BE2C (cell line): ENCODE measurements around the gene RGL4.

Experiments used
- DNase-seq: peaks from one replicate; pipeline ENCODE4 v3.0.0-alpha.2; 2020
- H3K27me3 ChIP-seq: fragments of 250-450 bp; sonication (Bioruptor Pico); 2 replicates; pipeline ENCODE4 v1.5.1; 2020; ENCODE audit warnings: mild to moderate bottlenecking
- H3K36me3 ChIP-seq: fragments of 250-450 bp; sonication (Bioruptor Pico); 2 replicates; pipeline ENCODE4 v1.5.1; 2020; ENCODE audit warnings: mild to moderate bottlenecking
- H3K4me1 ChIP-seq: fragments of 250-450 bp; sonication (Bioruptor Pico); 2 replicates; pipeline ENCODE4 v1.5.1; 2020
- H3K4me3 ChIP-seq: 2 replicates; pipeline ENCODE4 v1.5.1; 2011; ENCODE audit warnings: low read depth, low read length
- H3K9me3 ChIP-seq: fragments of 250-450 bp; sonication (Bioruptor Pico); 2 replicates; pipeline ENCODE4 v1.5.1; 2020
- TF ChIP-seq, protein P1 (sequence below): IDR thresholded peaks from 2 replicates; pipeline ENCODE4 v1.5.1; 2012; ENCODE audit warnings: mild to moderate bottlenecking, low read depth, low read length

Gene RGL4

DNA sequence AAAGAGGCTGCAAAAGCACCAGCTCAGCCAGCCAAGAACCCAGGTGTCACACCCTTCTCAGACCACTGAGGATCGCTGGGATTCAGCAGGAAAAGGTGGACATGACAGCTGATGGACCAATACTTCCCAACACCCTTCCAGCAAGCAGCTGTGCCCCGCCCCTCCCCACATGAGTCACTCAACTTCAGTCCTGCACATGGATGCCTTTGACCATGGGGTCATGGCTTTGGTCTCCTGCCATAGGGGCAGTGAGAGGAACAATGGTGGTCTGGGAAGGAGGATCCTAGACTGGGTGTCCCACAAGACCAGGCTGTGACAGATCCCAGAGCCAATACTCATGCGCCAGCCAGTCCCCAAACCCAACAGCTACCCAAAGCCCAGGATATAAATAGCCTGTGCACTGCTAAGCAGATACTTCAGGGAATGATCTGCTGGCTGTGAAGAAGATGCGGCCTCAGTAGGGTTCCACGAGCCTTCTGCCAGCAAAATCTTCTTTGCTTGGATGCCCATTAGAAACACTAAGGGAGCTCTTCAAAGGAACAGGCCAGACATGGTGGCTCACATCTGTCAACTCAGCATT lies 5.5 kb upstream of the RGL4 start:
- no peaks in the 10 kb centered on the region for H3K9me3 ChIP-seq
- peaks cover 9% of the 10 kb centered on the region; the same call in 1 of the 2 replicates for H3K36me3 ChIP-seq
- TF ChIP-seq, protein P1, sequence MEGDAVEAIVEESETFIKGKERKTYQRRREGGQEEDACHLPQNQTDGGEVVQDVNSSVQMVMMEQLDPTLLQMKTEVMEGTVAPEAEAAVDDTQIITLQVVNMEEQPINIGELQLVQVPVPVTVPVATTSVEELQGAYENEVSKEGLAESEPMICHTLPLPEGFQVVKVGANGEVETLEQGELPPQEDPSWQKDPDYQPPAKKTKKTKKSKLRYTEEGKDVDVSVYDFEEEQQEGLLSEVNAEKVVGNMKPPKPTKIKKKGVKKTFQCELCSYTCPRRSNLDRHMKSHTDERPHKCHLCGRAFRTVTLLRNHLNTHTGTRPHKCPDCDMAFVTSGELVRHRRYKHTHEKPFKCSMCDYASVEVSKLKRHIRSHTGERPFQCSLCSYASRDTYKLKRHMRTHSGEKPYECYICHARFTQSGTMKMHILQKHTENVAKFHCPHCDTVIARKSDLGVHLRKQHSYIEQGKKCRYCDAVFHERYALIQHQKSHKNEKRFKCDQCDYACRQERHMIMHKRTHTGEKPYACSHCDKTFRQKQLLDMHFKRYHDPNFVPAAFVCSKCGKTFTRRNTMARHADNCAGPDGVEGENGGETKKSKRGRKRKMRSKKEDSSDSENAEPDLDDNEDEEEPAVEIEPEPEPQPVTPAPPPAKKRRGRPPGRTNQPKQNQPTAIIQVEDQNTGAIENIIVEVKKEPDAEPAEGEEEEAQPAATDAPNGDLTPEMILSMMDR: no peak
- H3K27me3 ChIP-seq: no peaks in the 10 kb centered on the region
- no peaks in the 10 kb centered on the region for H3K4me1 ChIP-seq
- DNase-seq: no peak
- no peak overlapping the region for H3K4me3 ChIP-seq

DNA sequence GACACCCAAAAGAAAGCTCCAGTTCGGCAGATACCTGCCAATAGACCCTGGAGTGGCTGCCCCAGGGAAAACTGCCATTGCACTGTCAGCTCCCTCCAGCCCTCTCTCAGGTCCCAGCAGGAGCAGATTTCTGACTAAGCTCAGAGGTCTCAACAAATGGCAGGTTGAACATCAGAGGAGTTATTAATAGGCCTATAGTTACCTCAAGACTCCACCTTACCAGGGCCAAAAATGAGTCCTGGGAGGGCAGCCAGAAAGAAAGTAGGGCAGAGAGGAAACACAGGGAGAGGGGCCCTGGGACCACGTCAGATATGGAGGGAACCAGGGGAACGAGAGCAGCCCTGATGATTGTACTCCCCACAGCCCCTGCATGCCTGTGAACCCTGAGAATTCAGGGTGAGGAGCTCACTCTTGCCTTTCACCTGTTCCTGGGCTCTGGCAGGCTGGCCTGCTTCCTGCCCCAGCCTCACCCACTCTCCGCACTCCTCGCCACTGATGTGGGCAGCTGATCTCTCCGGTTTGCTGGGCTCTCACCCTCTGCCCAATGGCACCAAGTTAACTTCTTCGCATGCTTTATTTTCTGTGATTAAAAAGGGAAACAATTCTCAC lies 4.3 kb upstream of the RGL4 start:
- Histone ChIP-seq H3K4me1 (no peaks in the 10 kb centered on the region), H3K27me3 (no peaks in the 10 kb centered on the region), H3K9me3 (no peaks in the 10 kb centered on the region), H3K36me3 (peaks cover 9% of the 10 kb centered on the region; the same call in 1 of the 2 replicates), H3K4me3 (no peak overlapping the region)
- TF ChIP-seq, protein P1: no peak
- DNase-seq: no peak

DNA sequence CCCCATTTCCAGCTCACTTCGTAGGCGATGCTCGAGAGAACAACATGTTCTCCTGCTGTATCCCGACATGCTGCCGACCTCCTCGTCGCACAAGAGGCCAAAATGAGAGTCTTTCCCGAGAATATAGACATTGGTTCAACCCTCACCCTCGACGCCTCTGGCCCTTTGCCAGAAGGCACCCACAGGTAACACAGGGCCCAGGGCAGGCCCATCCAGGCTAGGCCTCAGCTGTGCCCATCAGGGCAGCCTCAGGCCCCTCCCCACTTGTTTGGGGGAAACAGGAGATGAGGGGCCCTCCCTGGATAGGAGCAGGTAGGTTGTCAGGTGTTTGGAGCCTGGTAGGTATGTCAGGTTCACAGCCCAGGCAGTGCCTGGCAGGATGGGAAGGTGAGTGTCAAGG lies 2.7 kb upstream of the RGL4 start:
- Histone ChIP-seq H3K27me3 (no peaks in the 10 kb centered on the region), H3K4me3 (no peak overlapping the region), H3K9me3 (no peaks in the 10 kb centered on the region), H3K4me1 (no peaks in the 10 kb centered on the region), H3K36me3 (peaks cover 6% of the 10 kb centered on the region)
- no peak for DNase-seq
- TF ChIP-seq, protein P1: no peak

DNA sequence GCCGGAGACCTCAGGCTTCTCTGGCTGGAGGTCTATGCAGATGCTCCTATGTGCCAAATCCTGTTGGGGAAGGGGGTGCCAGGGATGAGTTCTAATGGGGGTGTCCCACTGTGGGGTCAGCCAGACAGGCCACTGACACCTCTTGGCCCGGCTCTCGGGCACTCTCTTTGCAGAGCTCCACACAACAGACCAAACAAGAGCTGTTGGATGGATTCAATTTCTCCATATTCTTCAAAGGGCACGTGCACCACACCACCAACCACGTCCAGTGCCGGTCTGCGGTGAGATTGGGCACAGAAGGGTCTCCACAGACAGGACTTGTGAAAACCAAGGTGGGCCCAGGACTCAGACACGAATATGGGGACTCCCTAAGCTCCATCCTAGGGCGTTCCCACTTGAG lies 2.2 kb upstream of the RGL4 start:
- no peak for DNase-seq

DNA sequence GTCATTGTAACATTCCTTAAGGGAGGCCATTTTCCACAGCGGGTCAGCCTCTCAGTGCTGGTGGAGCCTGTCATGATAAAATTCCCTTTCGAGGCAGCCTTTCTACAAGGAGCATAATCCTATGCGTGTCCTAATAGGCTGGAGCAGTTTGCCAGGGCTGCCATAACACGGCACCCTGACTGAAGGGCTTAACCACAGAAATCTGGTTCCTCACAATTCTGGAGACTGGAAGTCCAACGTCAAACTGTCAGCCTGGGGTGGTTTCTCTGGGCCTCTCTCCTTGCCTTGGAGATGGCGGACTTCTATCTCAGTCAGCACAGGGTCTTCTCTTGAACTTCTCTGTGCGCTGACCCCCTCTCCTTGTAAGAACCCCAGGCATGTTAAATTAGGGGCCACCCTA lies 1.4 kb upstream of the RGL4 start:
- Histone ChIP-seq H3K4me3 (no peak overlapping the region), H3K36me3 (peaks cover 18% of the 10 kb centered on the region), H3K9me3 (no peaks in the 10 kb centered on the region), H3K4me1 (no peaks in the 10 kb centered on the region), H3K27me3 (no peaks in the 10 kb centered on the region)
- no peak for DNase-seq
- TF ChIP-seq, protein P1: no peak

More for the DNA sequence above, 2.2 kb upstream of the RGL4 start:
- Histone ChIP-seq H3K27me3 (no peaks in the 10 kb centered on the region), H3K36me3 (peaks cover 10% of the 10 kb centered on the region; the same call in 1 of the 2 replicates), H3K4me3 (no peak overlapping the region), H3K9me3 (no peaks in the 10 kb centered on the region), H3K4me1 (no peaks in the 10 kb centered on the region)
- TF ChIP-seq, protein P1: no peak

DNA sequence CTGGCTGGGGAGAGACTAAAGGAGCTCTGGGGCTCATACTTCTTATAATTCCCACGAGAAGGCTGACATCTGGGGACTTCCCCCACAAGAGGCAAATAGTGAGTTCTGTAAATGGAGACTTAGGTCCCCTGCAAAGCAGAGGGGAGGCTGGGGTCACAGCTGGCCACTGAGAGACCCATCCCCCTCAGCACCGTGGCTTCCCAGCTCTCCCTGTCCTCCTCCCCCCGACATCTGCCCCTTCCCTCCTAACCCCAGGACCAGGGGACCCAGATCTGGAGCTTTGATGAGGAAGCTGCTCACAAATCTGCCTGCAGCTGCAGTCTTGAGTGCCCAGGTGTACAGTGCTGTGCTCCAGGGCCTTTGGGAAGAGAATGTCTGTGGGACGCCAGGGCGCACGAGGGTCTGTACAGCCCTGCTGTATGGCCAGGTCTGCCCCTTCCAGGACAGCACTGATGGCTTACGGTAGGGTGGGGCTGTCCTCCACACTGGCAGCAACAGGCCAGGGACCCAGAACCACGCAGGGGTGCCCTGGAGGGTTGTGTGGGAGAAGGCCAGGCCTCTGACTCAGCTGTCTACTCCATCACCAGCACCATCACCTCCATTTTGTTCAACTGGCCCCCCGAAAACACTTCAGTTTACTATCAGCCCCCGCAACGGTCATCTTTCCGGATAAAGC lies 1.1 kb downstream of the RGL4 start:
- H3K9me3 ChIP-seq: no peaks in the 10 kb centered on the region
- H3K27me3 ChIP-seq: no peaks in the 10 kb centered on the region
- TF ChIP-seq, protein P1: no peak
- no peak for DNase-seq
- peaks cover 26% of the 10 kb centered on the region for H3K36me3 ChIP-seq
- H3K4me1 ChIP-seq: no peaks in the 10 kb centered on the region
- H3K4me3 ChIP-seq: no peak overlapping the region
